ENCODE measurements around the gene IKZF3.
"Not testable (repeated sequence)": the region's sequence is repeated elsewhere in the genome, so short reads cannot be mapped to it uniquely, and the experiment has no call there.

The IKZF3 gene

DNA sequence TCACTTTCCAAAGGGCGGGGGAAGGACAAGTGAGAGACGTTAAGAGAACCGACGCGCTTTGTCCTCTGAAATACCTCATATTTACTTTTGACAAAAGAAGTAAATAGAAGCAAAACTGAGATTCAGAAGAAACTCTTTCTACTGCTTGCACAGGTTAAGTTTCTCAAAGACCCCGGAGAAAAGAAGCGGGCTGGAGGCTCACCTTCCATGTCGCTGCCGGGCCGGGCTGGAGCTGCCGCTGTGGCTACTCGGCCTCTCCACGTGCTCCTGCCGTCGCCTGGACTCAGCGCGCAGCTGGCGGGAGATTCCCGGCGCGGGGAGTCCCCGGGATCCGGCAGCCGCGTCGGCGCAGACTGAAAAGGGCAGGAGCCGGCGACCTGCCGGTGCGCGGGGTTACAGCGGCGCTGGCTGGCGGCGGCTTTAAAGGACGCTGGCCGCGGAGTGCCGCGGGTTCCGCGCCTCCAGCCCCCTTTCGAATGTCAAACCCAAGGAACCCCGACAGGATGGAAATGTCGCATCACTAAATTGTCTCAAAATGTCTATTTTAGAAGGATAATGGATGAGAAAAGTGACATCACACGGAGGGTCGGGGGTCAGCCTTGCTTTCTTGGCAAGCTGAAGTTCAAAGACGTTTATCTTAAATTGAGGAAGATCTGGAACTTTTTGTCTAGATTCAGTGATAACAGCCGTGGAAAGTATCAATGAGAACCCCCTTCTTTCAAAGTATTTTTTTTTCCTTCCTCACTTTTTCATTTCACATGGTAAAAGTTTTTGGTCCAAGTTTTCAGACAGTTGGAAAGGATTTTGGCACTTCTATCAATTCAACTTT lies at the start of gene IKZF3:
Gene IKZF3, minus strand, starts transcription at position 395 of the 829 bp plus-strand sequence. Its CDS starts 186 bp downstream, at position 209.
- in situ Hi-C loops (cut with MboI; ENCODE audit: low pct_unique_long_range_greater_than_20kb, low sequenced_read_pairs): no loop called here
- DNase-seq: peak; percentile 45

DNA sequence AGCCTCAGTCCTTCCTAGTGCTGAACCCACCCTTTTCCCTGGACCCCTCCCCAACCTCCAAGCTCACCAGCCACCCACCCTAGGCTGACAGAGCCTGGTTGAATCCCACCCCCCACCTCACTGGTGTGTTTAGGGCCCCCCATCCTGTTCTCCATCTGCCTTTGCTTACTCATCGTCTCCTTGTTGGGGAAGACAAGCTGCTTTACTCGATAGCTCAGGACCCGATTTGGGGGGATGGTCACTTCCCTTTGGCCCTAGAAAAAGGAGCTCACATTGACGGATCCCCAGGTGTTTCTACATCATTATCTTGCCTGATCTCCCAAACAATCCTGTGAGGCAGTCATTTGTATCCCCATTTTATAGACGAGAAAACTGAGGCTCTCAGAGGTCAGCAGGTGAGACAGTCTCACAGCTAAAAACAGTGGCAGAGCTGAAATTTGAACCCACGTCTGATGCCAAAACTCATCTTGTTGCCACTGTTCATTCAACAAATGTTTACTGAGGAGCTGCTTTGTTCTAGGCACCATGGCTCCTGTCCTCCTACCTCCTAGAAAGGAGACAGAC lies 44.8 kb upstream of the IKZF3 start:
- in situ Hi-C loops (cut with MboI; ENCODE audit: low pct_unique_long_range_greater_than_20kb, low sequenced_read_pairs): no loop called here
- DNase-seq: no peak

DNA sequence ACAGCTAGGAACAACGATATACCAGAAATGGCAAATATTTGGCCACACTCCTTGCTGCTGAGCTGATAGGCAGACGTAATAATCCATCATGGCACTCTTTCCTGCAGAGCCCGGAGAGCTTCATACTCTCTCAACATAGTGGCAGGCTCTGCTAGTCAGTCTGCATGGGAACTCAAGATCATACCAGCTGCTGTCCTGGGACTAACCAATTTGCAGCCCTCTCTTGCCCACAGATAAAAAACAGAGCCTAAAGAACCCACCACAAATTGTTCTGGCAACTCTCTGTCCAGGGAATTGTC lies 40.8 kb upstream of the IKZF3 start:
- in situ Hi-C loops (cut with MboI; ENCODE audit: low pct_unique_long_range_greater_than_20kb, low sequenced_read_pairs): no loop called here
- DNase-seq: no peak

DNA sequence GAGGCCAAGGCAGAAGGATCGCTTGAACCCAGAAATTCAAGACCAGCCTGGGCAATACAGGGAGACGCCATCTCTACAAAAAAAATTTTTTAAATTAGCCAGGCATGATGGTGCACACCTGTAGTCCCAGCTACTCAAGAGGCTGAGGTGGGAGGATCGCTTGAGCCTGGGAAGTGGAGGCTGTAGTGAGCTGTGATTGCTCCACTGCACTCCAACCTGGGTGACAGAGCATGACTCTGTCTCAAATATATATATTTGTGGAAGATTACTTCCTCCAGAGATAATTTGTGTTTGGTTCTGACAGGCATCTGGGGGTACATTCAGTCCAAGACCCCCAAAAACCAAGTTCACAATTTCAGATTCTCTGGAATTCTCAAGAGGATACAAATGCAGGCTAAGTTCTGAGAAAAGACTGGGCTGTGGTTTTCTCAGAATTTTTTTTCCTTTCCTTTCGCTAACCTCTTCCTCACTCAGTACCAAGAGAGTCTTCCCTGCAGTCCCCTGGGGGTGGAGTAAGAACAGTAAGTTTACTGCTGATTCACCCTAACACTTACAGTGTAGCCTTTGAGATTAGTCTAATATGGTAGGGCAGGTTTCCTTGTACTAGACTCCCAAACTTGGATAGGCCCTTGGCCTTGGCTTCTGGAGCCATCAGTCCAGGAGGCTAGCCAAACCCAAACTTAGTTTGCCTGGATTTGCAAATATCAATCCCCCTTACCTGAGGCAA lies 39.2 kb upstream of the IKZF3 start:
- DNase-seq: peak; percentile 71
- in situ Hi-C loops (cut with MboI; ENCODE audit: low pct_unique_long_range_greater_than_20kb, low sequenced_read_pairs): no loop called here

DNA sequence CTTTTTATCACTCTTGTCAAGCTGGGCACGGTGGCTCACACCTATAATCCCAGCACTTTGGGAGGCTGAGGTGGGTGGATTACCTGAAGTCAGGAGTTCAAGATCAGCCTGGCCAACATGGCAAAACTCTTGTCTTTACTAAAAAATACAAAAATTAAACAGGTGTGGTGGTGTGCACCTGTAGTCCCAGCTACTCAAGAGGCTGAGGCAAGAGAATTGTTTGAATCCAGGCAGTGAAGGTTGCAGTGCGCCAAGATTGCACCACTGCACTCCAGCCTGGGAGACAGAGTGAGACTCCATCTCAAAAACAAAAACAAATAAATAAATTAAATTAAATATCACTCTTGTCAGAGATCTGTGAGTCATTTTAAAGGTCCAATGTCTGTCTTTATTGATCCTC lies 37.9 kb upstream of the IKZF3 start:
- in situ Hi-C loops (cut with MboI; ENCODE audit: low pct_unique_long_range_greater_than_20kb, low sequenced_read_pairs); DNase-seq: not testable (repeated sequence)

DNA sequence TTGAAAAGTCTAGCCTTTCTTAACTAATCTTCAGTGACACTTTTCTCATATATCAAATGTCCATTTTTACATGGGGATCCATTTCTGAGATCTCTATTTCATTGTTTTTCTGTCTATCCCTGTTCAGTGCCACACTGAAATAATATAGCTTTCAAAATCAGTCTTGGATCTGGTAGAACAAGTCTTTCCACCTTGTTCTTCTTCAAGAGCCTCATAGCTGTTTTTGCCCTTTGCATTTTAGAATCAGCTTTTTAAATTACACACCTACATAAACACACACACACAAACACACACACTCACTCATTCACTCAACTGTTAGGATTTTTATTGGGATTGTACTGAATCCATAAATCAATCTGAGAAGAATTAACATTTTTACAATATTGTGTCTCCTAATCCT lies 35.1 kb upstream of the IKZF3 start:
- in situ Hi-C loops (cut with MboI; ENCODE audit: low pct_unique_long_range_greater_than_20kb, low sequenced_read_pairs): no loop called here

DNA sequence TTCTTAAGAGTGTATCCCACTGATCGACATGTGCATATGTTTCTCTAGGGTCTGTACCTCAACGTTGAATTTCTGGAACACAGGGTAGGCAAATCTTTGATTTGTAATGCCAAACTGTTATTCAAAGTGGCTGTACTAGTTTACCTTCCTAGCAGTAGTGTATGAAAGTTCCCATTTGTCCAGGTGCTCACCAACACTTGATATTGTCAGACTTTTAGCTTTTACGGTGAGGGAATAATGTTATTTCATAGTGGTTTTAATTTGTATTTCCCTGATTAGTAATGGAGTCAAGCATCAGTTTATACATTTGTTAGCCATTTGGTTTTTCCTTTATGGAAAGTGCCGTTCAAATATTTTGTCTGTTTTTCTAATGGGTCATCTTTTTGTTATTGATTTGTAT lies 34.0 kb upstream of the IKZF3 start:
- in situ Hi-C loops (cut with MboI; ENCODE audit: low pct_unique_long_range_greater_than_20kb, low sequenced_read_pairs): no loop called here
- DNase-seq: no peak

More for the DNA sequence above, 35.1 kb upstream of the IKZF3 start:
- DNase-seq: no peak

DNA sequence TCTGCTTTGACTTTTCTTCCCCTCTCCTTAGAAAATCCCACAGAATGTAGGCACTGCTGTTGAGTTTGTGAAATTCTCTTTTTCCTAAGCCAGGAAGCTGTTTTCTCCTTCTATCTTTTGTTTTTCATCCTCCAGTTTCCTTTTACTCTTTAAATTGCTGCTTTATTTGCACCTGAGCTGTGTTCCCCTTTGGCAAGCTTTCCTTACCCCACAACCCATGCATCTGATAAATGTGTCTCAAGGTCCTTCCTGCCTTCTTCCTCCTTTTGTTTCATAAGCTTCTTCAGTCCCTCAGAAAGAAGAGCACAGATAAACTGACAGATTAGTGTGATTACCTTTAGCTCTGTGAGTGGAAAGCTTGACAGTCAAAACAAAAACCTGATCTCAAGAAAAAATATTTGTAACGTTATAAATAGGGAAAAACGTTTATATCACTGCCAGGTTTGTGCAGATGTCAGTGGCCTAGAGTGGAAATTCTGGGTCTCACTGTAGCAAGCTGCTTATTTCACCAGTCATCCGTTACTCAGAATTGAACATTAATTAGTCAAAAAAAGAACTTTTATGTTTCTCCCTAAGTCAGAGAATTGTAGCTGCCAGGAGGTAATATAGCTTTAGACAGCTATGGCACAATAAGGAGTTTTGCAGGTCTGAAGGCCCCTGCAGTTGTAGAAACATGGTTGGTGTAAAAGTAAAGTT lies 30.7 kb upstream of the IKZF3 start:
- peak; percentile 21 for DNase-seq
- in situ Hi-C loops (cut with MboI; ENCODE audit: low pct_unique_long_range_greater_than_20kb, low sequenced_read_pairs): no loop called here

DNA sequence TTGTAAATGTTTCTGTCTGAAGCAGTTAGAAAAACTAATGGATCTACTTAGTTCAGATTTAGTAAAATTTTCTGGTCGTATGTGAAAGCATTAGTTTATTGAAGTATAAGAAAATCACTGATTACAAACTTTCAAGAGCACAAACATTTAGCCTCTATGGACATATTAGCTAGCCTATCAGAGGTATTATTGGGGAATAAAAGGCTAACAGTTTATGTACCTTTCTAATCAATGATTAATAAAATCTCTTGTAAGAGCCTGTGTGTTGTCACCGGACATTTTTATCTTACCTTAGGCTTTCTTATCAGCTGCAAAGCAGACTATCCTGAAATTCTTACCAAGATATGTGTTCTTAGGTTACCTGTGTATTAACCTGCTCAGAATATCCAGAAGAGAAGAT lies 25.1 kb upstream of the IKZF3 start:
- DNase-seq: no peak
- in situ Hi-C loops (cut with MboI; ENCODE audit: low pct_unique_long_range_greater_than_20kb, low sequenced_read_pairs): no loop called here

DNA sequence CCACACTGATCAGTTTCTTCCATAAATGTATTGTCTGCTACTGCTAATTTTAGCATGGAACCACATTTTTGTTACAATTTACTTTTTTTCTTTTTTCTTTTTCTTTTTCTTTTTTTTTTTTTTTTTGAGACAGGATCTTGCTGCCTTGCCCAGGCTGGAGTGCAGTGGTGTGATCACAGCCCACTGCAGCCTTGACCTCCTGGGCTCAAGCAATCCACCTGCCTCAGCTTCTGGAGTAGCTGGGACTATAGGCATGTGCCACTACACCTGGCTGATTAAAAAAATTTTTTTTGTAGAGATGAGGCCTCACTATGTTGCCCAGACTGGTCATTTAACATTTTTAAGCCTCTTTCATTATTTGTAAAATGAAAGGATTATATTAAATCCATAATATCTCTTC lies 23.0 kb upstream of the IKZF3 start:
- in situ Hi-C loops (cut with MboI; ENCODE audit: low pct_unique_long_range_greater_than_20kb, low sequenced_read_pairs): no loop called here
- no peak for DNase-seq

DNA sequence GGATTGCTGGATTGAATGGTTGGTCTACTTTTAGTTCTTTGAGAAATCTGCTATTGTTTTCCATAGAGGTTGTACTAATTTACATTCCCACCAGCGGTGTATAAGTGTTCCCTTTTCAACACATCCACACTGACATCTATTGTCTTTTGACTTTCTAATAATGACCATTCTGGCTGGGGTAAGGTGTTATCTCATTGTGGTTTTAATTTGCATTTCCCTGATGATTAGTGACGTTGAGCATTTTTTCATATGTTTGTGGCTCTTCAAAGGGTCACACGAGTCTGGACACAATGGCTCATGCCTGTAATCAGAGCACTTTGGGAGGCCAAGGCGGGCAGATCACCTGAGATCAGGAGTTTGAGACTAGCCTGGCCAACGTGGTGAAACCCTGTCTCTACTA lies 22.0 kb upstream of the IKZF3 start:
- in situ Hi-C loops (cut with MboI; ENCODE audit: low pct_unique_long_range_greater_than_20kb, low sequenced_read_pairs): not testable (repeated sequence)

DNA sequence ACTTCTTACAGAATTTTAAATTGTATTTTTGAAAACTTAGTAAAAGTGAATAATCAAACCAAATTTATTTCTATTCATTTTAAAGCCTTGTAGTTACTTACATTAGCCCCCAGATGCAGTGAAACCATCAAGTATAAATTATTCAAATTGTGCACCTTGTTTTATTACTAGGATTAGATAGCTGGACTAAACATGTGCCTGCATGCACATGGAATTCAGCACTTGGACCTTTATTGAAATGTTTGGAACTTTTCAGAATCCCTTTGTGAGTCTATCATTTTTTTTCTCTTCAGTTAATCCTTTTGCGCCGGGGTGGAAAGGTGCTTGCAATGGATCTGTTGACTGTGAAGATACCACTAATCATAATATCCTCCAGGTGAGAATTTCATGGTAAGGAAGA lies 8.6 kb upstream of the IKZF3 start:
- in situ Hi-C loops (cut with MboI; ENCODE audit: low pct_unique_long_range_greater_than_20kb, low sequenced_read_pairs): no loop called here
- DNase-seq: peak; percentile 30

More for the DNA sequence above, 22.0 kb upstream of the IKZF3 start:
- not testable (repeated sequence) for DNase-seq

DNA sequence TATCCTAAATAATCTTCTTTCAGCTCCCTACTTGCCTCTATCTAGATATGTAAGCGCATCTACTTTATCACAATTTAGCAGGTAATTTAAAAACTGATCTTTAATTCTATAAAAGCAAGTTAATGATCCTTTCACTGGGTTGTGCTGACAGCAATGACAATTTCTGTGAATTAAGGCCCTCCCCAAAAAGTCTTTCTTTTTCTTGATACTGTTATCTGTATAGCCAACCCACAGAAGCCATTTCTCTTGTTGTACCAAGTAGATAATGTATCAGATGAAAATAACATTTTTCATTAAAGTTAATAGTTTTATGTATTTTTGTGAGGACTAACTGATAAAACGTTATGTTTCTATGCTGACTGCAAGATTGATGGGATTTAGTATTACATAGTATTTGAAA lies 7.7 kb upstream of the IKZF3 start:
- DNase-seq: no peak
- in situ Hi-C loops (cut with MboI; ENCODE audit: low pct_unique_long_range_greater_than_20kb, low sequenced_read_pairs): no loop called here

DNA sequence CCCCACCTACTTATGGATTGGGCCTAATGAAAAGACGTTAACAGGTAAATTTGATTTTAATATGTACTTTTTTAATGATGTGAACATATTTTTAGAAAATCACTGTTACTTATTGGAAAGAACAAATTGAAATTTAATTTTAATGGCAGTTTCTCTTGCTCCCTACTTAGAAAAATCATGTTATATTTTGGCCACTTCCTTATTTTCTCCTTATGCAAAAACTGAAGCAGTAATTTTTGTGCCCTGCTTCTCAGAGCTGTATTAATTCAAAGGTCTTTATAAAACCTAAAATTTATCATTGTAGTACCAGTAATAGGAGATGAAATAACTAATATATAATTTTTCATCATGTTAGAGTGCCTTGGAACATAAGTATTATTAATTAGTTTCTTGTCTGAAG lies 6.7 kb upstream of the IKZF3 start:
- DNase-seq: no peak
- in situ Hi-C loops (cut with MboI; ENCODE audit: low pct_unique_long_range_greater_than_20kb, low sequenced_read_pairs): no loop called here

DNA sequence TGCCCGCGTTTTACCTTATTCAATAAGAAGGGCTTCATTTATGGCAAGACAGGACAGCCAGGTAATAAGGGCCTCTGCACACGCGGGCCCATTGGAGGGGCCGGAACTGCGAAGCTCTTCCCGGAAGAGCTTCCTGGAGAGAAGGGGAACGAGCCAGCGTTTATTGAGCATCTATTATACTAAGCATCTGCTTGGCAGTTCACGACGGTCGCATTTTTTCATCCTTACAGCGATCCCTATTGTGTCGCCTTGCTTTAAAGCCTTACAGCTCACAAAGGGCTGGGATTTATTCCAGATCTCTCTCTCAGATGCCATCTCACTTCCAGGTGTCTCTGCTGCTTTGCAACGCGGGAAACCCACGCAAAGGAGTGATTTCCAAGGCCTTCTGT lies 4.4 kb upstream of the IKZF3 start:
- in situ Hi-C loops (cut with MboI; ENCODE audit: low pct_unique_long_range_greater_than_20kb, low sequenced_read_pairs): no loop called here
- DNase-seq: no peak

DNA sequence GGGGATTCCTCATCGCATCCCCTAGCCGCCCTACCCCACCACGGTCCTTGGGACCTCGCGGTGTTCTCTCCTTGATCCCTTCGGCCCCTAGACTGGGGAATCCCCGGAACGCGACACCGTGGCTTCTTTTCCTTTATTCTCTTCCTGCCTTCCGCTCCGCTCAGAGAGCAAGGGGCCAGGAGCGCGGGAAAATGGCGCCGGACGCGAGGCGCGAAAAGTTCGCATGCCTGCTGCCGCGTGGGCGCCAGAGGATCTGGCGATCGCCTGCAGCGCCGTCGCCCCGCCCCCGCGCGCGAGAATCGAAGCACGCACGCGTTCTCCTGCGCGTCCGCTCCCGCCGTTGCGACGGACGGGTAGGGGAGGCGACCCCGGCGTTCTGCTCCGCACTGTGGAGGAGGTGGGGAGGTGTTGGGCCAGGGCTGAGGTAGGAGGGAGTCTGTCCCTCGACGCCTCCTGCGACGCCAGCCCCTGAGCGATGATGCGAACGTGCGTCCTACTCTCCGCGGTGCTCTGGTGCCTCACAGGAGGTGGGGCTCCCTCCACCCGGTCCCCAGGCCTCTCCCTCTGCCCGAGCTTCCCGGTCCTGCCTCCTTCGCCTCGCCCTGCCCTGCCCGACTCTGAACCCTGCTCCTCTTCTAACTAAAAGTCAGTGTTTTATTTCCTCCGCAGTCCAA lies 3.9 kb upstream of the IKZF3 start, which contains the start of gene ZPBP2:
Gene ZPBP2, plus strand, starts transcription at position 323 of the 674 bp plus-strand sequence. Its CDS starts 153 bp downstream, at position 476.
- DNase-seq: no peak
- in situ Hi-C loops (cut with MboI; ENCODE audit: low pct_unique_long_range_greater_than_20kb, low sequenced_read_pairs): no loop called here

DNA sequence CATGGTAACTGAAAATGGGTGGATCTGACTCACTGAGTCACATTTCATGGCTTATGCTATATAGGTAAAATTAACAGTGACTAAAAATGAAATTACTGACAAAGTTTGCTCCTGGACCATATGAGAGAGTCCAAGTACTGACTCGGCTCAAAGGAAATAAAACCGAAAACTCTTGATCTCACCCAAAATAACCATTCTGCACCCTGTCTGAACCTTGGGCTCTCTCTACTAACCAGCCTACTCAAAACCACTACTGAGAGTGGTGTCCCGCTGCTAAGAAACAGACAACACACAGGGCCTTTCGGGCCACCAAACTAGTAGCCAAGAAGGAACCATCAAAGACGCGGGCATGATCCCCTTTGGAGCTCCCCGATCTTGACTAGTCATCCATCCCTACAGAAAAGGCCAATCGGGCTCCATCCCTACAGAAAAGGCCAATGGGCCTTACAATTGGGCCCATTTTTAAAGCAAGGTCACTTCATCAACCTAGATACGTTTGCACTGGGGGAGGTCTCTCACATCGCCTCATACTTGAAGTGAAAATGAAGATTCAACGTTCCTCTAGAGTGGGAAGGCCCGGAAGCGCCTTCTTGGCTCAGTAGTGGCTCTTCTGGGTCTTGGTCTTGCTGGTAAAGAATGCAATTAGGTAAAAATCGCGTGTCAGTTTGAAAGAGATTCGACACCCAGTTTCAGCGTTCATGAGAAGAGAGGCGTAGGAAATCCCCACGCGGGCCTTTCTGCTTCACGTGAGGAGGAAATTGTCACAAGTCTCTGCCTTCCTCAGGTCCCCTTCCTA lies 3.2 kb upstream of the IKZF3 start:
- no peak for DNase-seq
- in situ Hi-C loops (cut with MboI; ENCODE audit: low pct_unique_long_range_greater_than_20kb, low sequenced_read_pairs): no loop called here

DNA sequence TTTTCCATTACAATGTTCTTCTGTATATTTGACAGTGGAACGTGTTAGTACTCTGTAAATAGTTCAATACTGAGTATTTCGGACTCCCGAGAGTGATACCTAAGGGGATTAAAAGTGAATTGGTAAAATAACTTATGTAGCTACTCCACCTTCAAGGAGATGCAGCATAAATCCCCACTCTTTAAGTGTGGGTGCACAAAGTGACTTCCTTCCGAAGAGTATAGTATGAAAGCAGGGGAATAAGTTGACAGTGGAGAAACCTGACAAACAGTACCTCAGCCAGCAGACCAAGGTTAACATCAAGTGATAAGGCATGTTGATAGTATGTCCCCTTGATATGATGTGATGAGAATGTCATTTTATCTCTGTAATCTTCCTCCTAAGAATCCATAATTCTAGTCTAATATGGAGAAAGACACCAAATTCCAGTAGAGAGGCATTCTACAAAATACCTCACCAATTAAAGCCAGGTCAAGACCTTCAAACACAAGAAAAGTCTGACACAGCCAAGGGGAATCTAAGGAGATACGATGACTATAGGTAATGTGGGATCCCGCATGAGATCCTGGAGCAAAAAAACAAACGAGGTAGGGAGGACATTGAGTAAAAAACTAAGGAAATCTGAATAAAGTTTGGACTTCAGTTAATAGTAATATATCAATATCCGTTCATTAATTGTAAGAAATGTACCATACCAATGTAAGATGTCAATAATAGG lies 2.1 kb upstream of the IKZF3 start:
- in situ Hi-C loops (cut with MboI; ENCODE audit: low pct_unique_long_range_greater_than_20kb, low sequenced_read_pairs): no loop called here
- no peak for DNase-seq
